Measurements from ENCODE around the gene CDK13.

Gene CDK13

DNA sequence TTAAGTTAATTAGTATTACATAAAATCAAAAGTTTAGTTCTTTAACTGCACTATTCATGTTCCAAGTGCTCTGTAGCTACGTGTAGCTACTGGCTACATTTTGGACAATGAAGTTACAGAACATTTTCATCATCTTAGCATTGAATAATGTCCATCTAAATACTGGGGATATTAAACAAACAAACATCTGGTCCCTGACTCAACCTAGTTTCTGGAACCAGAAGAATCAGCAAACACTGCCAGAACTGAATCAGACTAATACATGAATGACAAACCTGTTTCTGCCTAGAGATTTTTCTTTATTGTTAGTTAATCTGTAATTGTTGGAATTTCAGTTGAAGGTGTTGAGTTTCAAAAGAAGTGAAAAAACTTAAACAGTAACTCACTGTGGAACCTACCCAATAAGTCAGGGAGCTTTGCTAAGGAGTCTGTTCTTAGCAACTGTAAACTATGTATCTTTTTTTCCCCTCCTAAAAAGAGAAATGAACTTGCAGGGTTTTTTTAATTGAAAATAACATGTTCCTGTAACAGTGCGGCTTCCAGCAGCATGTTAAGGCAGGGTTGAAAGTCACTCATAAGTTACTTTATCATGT is 58.3 kb downstream of the CDK13 start:
- DNase-seq (ENCODE audit: low read depth in 2 of 2): no peak

DNA sequence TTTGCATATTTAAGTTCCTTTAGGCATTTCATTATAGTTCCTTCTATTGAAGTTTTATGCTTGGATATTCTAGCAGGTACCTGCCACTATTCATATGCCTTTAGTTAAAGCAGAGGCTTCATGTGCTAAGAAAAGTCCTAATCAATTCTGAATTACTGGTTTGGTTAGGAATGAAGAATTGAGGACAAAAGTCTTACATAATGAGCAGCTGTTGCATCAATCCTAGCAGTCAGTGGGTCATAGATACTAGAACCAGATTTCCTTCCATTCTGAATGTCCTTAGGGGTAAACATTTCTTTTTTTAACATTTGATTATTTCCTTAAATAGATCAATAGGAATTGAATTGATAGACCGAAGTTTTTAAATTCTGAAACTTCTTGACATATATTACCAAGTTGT is 59.2 kb downstream of the CDK13 start:
- no peak for DNase-seq (ENCODE audit: low read depth in 2 of 2)

DNA sequence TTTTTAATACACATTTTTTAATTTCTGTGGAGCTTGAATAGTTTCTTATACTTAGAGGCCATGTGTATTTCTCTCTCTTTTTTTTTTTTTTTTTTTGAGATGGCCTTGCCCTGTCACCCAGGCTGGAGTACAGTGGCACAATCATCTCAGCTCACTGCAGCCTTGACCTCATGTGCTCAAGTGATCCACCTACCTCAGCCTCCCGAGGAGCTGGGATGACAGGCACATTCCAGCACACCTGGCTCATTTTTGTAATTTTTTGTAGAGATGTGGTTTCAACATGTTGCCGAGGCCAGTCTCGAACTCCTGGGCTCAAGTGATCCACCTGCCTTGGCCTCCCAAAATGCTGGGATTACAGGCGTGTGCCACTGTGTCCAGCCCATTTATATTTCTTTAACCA is 64.3 kb downstream of the CDK13 start:
- DNase-seq (ENCODE audit: low read depth in 2 of 2): no peak

DNA sequence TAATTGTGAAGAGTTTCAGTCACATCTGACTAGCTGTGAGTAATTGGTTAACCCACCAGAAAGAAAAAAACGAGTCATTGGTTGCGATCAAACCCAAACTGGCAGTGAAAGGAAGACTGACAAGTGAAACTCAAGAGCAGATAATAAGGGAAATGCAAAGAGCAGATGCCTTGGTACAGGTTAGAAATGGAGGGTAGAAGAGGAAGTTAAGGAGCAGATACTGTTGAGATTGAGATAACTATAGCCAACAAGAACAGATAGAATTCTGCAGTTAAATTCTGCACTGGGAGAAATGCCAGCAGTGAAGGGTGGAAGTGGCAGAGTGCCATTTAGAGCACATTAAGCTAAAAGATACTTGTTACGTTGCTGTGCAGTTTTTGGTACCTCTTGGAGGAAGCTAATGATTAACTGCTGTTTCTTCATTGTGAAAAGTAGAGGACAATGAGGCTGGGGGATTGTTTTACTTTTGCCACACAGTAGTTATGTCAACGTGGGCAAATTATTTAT is 65.8 kb downstream of the CDK13 start:
- no peak for DNase-seq (ENCODE audit: low read depth in 2 of 2)

DNA sequence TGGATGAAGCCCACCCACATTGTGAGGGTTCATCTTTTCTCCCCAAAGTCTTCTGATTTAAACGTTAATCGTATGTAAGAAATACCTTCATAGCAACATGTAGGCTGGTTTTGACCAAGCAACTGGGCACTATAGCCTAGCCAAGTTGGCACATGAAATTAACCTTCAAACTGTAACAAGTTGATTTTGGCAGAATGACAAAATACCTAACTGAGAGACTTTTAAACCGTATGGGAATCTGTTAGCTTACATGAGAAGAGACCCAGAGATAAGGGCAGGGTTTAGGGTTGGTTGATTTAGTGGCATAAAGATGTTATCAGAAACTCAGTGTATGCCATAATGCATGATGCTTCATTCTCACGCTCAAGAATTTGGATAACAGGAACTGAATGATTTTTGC is 69.5 kb downstream of the CDK13 start:
- DNase-seq (ENCODE audit: low read depth in 2 of 2): no peak

DNA sequence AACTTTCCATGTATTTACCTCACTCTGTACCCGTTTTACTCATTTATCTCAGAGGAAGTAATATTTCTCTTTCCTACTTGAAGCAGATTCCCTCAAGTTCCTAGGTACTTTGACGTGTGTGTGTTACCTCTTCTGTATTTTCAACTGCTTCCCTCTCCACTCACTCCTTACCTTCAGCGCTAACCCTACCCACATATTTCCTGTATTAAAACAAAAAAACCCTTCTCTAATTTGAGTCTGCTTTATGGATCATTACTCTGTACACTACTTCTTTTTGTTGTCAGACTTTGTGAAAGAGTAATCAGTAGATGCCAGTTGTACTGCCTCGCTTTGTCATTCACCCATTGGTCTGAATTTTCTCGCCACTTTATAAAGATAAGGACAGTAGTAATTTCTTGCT is 74.0 kb downstream of the CDK13 start:
- DNase-seq (ENCODE audit: low read depth in 2 of 2): no peak

DNA sequence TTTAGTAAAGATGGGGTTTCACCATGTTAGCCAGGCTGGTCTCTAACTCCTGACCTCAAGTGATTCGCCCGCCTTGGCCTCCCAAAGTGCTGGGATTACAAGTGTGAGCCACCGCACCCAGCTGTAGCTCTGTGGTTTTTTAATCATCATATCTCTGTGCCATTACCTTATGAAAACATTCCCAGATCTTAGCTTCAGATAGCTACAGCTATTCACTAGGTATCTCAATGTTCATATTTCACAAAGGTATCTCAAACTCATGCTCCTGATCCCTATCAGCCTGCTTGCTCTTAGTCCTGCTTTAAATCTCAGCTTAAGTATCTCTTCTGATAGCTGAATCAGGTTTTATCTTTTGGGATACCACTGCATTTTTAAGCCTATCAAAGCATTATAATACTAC is 74.8 kb downstream of the CDK13 start:
- DNase-seq (ENCODE audit: low read depth in 2 of 2): no peak

DNA sequence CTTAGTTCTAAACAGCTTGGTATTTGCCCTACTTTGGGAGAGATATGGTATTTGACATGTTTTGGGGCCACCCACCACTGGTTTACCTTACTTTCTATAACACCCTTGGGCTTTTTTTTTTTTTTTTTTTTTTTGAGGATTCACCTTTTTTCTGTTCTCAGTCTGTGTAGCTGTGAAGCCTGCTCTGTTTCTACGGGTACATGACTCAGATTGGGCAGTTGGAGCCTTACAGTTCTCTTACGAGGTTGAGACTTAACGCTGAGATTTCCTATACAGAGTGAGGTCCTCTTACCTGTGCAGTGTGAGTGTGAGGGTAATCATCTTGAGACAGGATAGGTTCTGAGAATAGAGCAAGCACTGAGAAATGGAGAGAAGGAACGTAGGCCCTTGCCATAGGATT is 77.5 kb downstream of the CDK13 start:
- DNase-seq (ENCODE audit: low read depth in 2 of 2): no peak

DNA sequence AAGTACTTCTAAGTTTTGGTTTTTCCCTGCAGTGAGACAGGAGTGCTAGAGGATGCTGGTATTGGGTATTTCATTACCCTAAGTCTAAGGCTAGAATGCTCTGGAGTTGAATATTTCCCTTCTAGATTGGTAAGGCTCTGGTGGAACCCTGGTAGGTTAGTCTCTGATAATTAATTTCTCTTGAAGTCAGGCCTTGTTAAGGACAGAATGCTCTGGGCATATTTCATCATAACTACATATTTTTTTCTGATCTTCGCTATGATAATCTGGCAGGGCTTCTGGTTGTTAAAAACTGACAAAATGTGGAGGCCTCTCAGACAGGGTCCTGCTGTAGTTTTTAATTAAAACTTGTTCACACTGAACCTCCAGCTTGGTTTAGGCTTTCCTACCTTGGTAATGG is 83.8 kb downstream of the CDK13 start:
- DNase-seq (ENCODE audit: low read depth in 2 of 2): no peak

DNA sequence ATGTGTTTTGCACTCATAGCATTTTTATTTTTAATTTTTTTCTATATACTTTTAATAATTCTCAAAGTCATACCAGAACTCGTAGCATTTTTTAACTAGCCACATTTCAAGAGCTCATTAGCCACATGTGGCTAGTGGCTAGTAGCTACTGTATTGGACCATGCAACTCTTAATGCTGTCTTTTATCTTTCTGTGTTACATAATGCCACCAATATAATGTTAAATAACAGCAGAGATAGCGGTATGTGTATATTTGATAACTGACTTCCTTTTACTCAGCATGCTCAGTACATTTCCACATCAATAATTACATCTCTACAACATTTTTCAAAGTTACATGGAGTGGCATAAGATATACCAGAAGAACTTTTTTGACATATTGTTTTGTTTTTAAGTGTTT is 91.4 kb downstream of the CDK13 start:
- DNase-seq (ENCODE audit: low read depth in 2 of 2): no peak

DNA sequence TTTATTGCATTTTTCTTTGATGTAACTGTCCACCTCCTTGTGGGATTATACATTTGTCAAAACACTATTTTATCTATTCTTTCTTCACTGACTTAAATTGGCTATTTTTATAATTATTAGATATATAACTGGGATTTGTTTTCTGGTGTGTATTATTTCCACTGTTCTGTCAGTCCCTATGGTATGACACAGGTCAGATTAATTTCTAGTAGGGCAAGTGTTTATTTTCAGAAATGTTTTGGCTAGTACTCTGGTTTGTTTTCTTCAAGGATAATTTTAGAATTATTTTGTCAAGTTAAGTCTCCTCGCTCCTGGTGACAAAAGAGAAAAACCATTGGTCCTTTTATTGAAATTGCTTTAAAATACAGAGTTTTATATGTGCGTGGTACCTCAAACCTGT is 93.1 kb downstream of the CDK13 start:
- DNase-seq (ENCODE audit: low read depth in 2 of 2): no peak

DNA sequence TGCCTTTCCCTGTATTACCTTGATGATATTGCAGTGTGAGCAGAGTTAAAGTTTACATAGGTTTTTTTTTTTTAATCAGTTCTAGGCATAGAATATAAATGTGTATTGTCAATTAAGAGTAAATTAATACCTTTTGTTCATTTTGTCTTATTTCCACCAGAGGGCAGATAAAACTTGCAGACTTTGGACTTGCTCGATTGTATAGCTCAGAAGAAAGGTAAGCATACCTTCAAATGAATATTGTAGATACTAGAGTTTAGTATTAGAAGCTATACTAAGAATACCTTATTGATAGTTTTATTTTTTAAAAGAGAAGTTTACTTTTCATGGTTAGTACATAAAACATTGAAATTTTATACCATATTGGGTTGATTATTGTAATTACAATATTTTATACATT is 97.6 kb downstream of the CDK13 start:
- DNase-seq (ENCODE audit: low read depth in 2 of 2): no peak

DNA sequence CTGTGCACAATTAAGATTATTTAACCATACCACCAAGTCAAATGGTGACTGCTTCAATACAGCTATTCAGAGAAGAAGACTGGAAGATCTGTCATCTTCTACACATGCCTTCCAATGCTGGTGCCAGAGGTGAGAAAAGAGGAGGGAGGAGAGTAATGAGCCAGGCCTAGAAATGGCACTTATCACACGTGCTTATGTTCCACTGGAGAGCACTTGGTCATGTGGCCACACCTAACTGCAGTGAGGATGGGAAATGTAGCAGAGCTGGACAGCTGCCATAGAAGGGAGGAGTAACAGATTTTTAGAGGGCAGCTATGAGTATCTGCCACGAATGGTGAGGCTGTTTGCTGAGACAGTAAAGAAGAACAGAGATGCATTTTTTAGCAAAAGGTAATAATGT is 107.2 kb downstream of the CDK13 start:
- no peak for DNase-seq (ENCODE audit: low read depth in 2 of 2)

DNA sequence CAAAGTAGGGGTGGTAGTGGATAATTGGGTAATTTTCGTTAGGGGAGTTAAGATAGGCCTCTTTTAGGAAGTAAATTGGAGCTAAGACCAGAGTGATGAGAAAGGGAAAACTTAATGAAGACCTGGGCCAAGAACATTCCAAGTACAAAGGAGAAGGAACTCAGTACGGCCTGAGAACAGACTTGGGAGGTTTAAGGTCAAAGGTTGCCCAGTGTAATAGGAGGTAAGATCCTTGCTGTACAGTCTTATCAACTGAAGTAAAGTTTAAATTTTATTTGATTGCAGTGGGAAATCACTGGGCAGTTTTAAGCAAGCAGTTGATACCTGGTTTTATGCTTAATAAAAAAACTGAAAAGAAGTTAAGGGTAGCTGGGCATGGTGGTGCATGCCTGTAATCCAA is 108.0 kb downstream of the CDK13 start:
- DNase-seq (ENCODE audit: low read depth in 2 of 2): no peak

DNA sequence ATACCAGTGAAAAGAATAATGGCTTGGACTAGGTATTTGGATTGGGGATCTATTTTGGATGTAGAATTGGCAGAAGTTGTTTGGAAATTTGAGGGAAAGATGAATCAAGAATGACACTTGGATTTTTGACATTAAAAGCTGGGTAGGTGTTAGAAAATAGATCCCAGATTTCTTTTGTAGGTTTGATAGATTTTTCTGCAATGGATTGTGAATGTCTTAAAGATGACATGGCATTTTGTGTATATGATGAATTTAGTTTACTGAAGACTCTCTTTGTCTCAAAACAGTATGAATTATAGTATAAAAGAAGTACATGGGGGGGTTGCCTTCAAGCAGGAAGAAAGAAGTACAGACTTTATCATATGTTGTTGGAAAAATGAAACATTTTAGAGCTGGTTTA is 108.6 kb downstream of the CDK13 start:
- no peak for DNase-seq (ENCODE audit: low read depth in 2 of 2)

DNA sequence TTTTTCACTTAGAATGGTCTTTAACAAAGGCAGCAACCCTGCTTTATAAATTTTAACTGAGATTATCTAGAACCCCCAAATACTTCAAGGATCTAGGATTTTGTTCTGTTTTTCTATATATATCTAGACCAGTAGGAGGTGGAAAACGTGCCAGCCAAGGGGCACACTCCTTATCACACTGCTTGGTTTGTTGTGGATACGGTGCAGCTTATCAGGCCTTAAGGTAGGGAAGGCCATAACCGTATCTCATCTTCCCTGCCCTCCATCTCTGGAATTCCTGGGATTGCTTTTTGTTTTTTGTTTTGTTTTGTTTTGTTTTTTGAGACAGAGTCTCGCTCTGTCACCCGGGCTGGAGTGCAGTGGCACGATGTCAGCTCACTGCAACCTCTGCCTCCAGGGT is 109.0 kb downstream of the CDK13 start:
- DNase-seq (ENCODE audit: low read depth in 2 of 2): no peak

DNA sequence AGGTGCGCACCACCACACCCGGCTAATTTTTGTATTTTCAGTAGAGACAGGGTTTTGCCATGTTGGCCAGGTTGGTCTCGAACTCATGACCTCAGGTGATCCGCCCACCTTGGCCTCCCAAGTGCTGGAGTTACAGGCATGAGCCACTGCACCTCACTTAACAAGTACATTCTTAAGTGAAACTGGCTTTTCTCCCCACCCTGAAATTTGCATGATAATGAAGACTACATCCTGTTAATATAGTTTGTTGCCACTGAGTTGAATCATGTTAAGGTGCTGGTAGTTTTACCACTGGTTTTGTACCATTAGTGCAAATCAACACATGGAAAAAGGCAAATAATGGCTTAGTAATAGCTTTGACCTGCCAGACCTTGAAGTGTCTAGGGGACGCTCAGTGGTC is 122.2 kb downstream of the CDK13 start:
- DNase-seq (ENCODE audit: low read depth in 2 of 2): no peak

DNA sequence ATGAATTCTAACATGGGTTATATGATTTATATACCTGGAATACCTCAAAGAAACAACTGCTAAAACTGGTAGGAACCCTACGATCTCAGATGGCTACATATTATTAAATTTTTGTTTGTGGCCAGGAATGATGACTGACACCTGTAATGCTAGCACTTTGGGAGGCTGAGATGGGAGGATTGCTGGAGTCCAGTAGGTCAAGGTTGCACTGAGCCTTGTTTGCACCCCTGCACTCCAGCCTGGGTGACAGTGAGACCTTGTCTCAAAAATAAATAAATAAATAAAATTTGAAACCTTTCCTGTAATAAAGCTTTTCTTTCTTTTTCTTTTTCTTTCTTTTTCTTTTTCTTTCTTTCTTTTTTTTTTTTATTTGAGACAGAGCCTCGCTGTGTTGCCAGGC is 123.2 kb downstream of the CDK13 start:
- no peak for DNase-seq (ENCODE audit: low read depth in 2 of 2)

DNA sequence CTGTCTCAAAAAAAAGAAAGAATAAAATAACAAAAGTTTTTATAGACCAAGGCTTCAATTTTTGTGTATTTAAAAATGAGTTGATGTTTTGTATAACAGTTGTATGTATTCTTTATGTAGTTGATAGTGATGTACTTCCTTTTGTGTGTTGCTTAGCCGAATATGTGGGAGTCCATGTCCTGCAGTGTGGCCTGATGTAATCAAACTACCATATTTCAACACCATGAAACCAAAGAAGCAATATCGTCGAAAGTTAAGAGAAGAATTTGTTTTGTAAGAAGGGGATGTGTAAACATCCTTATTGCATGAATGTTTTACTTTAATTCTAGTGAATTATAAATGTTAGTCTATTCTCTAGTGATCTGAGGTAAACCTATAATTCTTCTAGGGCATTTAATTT is 127.8 kb downstream of the CDK13 start:
- DNase-seq (ENCODE audit: low read depth in 2 of 2): no peak

DNA sequence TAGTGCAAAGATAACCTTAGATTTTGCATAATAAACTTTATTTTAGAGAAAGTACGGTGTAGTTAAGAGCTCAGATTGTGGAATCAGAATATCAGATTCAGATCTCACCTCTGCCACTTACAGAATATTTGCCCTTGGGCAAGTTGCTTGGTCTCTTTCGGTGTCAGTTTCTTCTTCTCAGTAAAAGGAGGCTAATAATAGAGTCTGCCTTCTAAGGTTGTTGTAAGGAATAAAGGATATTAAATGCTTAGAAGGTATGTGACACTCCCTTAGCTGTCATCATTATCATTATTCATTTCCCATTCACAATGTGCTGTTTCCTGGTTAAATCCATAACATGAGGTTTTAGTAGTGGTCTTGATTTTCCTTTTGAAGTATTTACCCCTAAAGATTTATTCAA is 142.1 kb downstream of the CDK13 start:
- no peak for DNase-seq (ENCODE audit: low read depth in 2 of 2)

DNA sequence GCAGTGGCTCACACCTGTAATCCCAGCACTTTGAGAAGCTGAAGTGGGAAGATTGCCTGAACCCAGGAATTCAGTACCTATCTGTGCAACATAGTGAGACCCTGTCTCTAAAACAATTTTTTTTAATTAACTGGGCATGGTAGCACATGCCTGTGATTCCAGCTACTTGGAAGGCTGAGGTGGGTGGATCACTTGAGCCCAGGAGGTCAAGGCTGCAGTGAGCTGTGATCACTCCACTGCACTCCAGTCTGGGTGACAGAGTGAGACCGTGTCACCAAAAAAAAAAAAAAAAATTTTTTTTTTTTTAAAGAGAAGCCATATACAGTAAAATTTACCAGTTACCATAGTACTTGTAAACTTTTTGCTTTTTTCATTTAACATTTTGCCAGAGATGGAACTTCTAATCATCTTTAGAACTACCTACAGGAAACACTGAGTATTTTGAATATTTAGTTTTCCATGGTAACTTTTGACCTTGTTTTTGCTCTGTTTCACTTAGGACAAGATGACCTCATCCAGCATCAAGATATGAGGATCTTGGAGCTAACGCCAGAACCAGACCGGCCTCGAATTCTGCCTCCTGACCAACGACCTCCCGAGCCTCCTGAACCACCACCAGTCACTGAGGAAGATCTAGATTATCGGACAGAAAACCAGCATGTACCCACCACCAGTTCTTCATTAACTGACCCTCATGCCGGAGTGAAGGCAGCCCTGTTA is 143.7 kb downstream of the CDK13 start:
- DNase-seq (ENCODE audit: low read depth in 2 of 2): no peak

DNA sequence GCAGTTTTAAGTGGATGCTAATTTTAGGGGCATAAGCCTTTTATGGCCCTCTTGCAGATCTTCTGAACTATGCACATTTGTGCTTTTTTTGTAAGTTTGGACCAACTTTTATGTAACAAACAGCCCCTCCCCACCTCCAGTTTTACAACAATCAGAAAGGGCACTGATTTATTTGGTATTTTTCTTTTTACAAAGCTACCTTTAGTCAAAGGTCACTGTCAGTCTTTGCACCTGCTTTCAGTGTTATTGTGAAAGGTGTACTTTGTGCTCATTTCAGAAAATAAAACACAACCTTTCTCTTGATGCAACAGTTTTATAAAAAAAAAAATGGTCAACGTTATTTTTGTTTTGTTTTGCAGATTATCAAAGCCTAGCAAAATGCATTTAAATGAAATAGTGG is 145.2 kb downstream of the CDK13 start:
- no peak for DNase-seq (ENCODE audit: low read depth in 2 of 2)

DNA sequence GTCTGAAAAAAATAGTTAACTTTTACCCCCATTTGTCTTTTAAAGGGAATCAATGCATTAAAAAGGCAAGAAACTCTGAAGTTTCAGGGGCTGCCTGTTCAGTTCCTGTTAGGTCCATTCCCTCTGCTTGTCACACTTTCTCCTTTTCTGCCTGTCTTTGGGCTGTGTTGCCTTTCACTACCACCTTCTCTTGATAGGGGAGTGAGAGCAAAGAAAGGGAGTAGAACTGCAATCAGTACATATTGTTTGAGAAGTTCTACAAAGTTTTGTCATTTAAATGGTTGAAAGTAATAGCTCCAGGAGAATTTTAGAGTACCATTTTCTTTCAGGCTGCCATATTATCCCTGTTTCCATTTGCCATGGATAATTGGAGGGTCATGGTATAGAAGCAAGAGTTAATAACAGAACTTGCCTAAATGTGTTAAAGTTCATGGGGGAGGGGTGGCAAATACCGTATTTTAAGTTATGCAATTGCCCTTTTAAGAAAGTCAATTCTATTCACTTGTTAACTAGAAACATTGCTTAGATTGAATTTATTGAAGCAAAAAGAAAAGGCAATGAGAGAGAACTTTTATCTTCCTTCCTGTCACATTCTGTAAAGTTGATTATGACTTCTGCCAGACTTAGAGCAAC is 145.8 kb downstream of the CDK13 start:
- DNase-seq (ENCODE audit: low read depth in 2 of 2): no peak
